HFF-Myc (cell line): ENCODE results near the gene TFCP2.
A peak's percentile ranks its signal among the peaks of the same experiment; 100 is the strongest.

ENCODE experiments used
- DNase-seq: peaks from one replicate; pipeline ENCODE4 v3.0.0-alpha.2; 2011; ENCODE audit warnings: low read depth; ENCODE audit errors: extremely low read depth
- H3K4me3 ChIP-seq: replicated peaks from 2 replicates; pipeline ENCODE4 v1.5.1; 2011; ENCODE audit warnings: low read depth, mild to moderate bottlenecking, control low read depth, low read length
- TF ChIP-seq, protein P1 (sequence below): IDR thresholded peaks from 2 replicates; pipeline ENCODE4 v1.5.1; 2012; ENCODE audit warnings: mild to moderate bottlenecking, low read depth, low read length, control low read depth; ENCODE audit errors: missing control alignments

Gene TFCP2

DNA sequence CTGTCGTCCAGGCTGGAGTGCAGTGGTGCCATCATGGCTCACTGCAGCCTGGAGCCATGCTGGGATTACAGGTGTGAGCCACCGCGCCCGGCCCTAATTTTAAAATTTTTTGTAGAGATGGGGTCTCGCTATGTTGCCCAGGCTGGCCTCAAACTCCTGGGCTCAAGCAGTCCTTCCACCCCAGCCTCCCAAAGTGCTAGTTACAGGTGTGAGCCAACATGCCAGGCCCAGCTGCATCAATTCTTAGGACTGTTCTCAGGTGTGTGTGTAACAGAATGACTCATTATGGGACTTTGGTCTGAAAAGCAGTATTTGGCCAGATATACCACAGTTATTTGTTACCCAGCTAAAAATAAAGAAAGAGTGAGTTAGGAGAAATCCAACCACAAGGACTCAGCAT, 107.4 kb downstream of the TFCP2 start:
- TF ChIP-seq, protein P1, sequence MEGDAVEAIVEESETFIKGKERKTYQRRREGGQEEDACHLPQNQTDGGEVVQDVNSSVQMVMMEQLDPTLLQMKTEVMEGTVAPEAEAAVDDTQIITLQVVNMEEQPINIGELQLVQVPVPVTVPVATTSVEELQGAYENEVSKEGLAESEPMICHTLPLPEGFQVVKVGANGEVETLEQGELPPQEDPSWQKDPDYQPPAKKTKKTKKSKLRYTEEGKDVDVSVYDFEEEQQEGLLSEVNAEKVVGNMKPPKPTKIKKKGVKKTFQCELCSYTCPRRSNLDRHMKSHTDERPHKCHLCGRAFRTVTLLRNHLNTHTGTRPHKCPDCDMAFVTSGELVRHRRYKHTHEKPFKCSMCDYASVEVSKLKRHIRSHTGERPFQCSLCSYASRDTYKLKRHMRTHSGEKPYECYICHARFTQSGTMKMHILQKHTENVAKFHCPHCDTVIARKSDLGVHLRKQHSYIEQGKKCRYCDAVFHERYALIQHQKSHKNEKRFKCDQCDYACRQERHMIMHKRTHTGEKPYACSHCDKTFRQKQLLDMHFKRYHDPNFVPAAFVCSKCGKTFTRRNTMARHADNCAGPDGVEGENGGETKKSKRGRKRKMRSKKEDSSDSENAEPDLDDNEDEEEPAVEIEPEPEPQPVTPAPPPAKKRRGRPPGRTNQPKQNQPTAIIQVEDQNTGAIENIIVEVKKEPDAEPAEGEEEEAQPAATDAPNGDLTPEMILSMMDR: no peak
- no peak overlapping the region for H3K4me3 ChIP-seq
- DNase-seq: no peak

DNA sequence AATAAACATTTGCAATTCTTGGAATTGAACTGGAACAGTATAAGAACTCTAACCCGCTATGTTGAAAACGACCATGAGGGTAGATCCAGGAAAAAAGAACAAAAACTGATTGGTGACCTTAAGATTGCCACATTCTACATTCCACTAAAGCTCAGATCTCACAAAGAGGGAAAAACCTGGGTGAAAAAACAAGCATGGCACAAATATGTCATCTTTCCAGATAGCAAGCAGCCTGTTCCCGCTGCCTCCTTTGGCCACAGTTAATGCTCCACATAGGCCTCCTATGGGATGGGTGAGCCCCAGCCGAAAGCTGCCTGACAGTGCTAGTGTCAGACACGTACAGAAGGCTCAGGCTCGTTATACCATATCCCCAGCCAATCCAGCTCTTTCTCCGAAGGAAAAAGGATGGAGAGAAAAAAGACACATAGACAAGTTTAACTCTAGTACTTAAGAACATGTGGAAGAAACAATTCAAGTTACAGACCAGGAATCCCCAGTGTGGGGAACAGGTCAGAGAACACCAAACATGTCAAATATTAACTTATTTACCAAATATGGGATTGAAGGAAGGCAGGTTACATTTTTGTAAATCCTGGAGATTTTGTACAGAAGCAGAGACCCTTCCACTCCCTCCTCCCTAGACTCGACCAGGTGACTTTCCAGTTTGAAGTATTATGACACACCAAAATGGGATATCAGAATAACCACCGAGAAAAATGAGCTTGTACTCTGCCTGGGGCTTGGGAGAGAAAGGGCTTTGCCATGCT, 110.1 kb downstream of the TFCP2 start:
- TF ChIP-seq, protein P1: no peak
- no peak overlapping the region for H3K4me3 ChIP-seq
- DNase-seq: no peak

DNA sequence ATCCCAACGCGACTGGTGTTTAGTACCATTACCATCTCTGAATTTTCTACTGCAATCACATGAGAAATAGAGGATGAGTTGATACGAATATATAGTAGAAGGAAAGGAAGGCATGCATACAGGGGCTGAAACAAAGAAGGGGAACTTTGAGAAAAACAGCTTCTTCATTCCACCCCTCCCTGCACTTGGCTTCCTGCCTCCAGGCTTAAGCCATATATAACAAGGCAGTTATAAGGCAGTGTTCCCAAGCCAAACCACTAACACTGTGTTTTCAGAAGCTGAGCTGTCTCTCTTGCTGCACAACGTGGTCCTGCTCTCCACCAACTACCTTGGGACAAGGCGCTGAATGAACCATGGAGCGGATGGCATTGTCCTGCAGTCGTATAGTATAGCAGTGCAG, 113.8 kb downstream of the TFCP2 start:
- no peak for DNase-seq
- TF ChIP-seq, protein P1: no peak
- H3K4me3 ChIP-seq: no peak overlapping the region

DNA sequence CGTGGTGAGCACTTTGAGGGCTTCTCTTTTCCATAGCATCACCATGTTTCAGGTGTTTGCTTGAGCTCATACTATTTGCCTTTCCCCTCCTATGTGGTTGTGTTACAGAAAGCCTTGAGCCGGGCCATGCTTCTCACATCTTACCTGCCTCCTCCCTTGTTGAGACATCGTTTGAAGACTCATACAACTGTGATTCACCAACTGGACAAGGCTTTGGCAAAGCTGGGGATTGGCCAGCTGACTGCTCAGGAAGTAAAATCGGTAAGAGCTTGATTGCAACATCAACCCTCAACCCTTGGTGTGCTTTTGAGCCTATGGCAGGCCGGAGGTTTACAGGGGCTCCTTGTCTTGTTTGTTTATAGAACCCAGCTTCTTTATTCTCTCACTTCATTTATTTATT, 116.7 kb downstream of the TFCP2 start:
- DNase-seq: no peak
- TF ChIP-seq, protein P1: no peak
- H3K4me3 ChIP-seq: no peak overlapping the region

DNA sequence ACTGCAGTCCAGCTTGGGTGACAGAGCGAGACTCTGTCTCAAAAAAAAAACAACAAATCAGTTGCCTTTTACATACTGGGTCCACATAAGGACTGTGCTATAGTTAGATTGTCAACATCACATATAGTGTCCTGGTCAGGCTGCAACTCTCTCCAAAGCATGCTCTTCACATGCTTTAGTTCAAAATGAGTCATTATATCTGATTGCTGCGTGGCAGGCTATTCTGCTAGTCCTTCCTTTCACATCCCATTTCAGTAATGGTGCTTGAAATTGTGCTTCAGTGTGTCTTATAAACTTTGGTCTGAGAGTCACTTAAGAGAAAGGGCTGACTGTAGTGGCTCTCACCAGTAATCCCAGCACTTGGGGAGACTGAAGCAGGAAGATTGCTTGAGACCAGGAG, 117.9 kb downstream of the TFCP2 start:
- no peak overlapping the region for H3K4me3 ChIP-seq
- TF ChIP-seq, protein P1: no peak
- DNase-seq: no peak

DNA sequence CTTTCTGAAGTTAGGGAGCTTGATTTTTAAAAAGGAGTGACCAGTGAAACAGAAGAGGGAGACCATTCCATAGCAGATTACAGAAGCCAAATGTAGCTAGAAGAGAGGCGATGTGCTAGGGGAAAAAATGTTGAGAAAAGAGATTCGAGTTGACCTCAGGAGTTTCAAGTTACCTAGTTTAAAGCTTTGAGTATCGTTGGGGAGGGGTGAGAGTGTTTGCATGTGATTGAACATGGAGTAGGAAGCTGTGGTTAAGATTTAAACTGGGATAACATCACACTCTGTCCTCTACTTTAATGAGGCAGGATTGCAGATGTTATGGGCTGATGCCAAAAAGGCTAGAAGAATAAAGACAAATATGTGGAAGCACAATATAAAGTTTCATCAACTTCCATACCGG, 121.1 kb downstream of the TFCP2 start:
- H3K4me3 ChIP-seq: no peak overlapping the region
- TF ChIP-seq, protein P1: no peak
- peak; percentile 64 for DNase-seq

DNA sequence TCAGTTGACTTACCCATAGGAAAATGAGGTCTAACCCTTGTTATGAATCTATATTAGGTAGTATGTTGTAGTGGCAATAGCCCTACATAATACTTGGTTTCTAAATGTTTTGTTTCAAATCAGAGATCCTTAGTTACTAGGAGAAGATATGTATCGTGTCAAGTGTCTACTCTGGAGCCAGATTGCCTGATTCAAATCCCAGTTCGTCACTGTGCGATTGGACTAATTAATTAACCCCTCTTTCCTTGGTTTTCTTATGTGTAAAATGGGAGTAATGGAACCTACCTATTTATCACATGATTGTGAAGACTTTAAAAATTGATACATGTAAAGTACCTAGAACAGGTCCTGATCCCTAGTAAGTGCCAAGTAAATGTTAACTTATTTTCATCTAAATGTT, 123.4 kb downstream of the TFCP2 start:
- H3K4me3 ChIP-seq: peak overlapping the region; percentile 75
- TF ChIP-seq, protein P1: no peak
- DNase-seq: no peak
